WTC11 (cell line): ENCODE measurements around the gene PATE3.

Source experiments
- CBFB ChIP-seq: sonication (generic); formaldehyde crosslinking; IDR thresholded peaks from 2 replicates; pipeline ENCODE4 v1.8.1; 2022; ENCODE audit warnings: mild to moderate bottlenecking, low read depth, missing genetic modification reagents
- CTCF ChIP-seq: fragments of 200-600 bp; IDR thresholded peaks from 2 replicates; pipeline ENCODE4 v1.8.0; 2022; ENCODE audit warnings: antibody characterized with exemption
- JUN ChIP-seq: sonication (generic); formaldehyde crosslinking; IDR thresholded peaks from 2 replicates; pipeline ENCODE4 v1.8.0; 2023; ENCODE audit warnings: mild to moderate bottlenecking, missing genetic modification reagents
- MAX ChIP-seq: sonication (generic); formaldehyde crosslinking; IDR thresholded peaks from 2 replicates; pipeline ENCODE4 v1.8.0; 2022; ENCODE audit warnings: mild to moderate bottlenecking, missing genetic modification reagents
- NFYB ChIP-seq: sonication (generic); formaldehyde crosslinking; conservative IDR thresholded peaks from 2 replicates; pipeline ENCODE4 v1.8.0; 2022; ENCODE audit warnings: low read depth, missing genetic modification reagents
- SP1 ChIP-seq: sonication (generic); formaldehyde crosslinking; conservative IDR thresholded peaks from 2 replicates; pipeline ENCODE4 v1.8.1; 2022; ENCODE audit warnings: missing genetic modification reagents
- STAT6 ChIP-seq: sonication (generic); formaldehyde crosslinking; conservative IDR thresholded peaks from 2 replicates; pipeline ENCODE4 v1.8.1; 2023; ENCODE audit warnings: mild to moderate bottlenecking, low read depth, missing genetic modification reagents, moderate library complexity
- TP53 ChIP-seq: sonication (generic); formaldehyde crosslinking; IDR thresholded peaks from 2 replicates; pipeline ENCODE4 v1.8.1; 2023; ENCODE audit warnings: mild to moderate bottlenecking, missing genetic modification reagents
- ZNF232 ChIP-seq: sonication (generic); formaldehyde crosslinking; IDR thresholded peaks from 2 replicates; pipeline ENCODE4 v1.8.0; 2022; ENCODE audit warnings: mild to moderate bottlenecking, missing genetic modification reagents

GRCh38 chr11:125784678-125785077 is 3.2 kb upstream of the PATE3 start:
- no peak for TF ChIP-seq SP1
- no peak for TF ChIP-seq CTCF
- no peak for TF ChIP-seq JUN (CRISPR knock-in tag)
- TF ChIP-seq STAT6 (CRISPR knock-in tag): no peak
- no peak for TF ChIP-seq NFYB (CRISPR knock-in tag)
- TF ChIP-seq ZNF232: no peak
- no peak for TF ChIP-seq TP53 (CRISPR knock-in tag)
- no peak for TF ChIP-seq CBFB (CRISPR knock-in tag)
- TF ChIP-seq MAX (CRISPR knock-in tag): no peak
